Adrenal gland (tissue), 12 donors: ENCODE data around the gene DUS3L. TPM values are rescaled to one million over a fixed set of nuclear protein-coding genes. Genes with fewer than 3 reads are reported as not detected.

Experiments used
- DNase-seq, 7 donors: peaks; one replicate each; pipeline ENCODE4 v3.0.0-alpha.2; 2019 to 2020
- H3K27ac ChIP-seq, 5 donors: fragments of 200-600 bp; sonication (generic) in 4 of 5; 1 replicate in 3 of 5; 2 replicates in 2 of 5; pipeline versions ENCODE4 v1.5.1 to v1.8.0; 2016 to 2020; ENCODE audit warnings: mild to moderate bottlenecking in 1 of 5
- H3K27me3 ChIP-seq: fragments of 200-600 bp; 2 replicates; pipeline ENCODE4 v1.8.0; 2021
- H3K36me3 ChIP-seq, 2 donors: fragments of 200-600 bp; replicated peaks in 1 of 2; 1 replicate in 1 of 2; 2 replicates in 1 of 2; pipeline versions ENCODE4 v1.5.1 to v1.8.0; 2018 to 2022
- H3K4me1 ChIP-seq, 2 donors: fragments of 200-600 bp; replicated peaks in 1 of 2; 1 replicate in 1 of 2; 2 replicates in 1 of 2; pipeline versions ENCODE4 v1.5.1 to v1.8.0; 2018 to 2021
- H3K4me3 ChIP-seq, 4 donors: fragments of 200-600 bp; sonication (generic) in 3 of 4; one replicate each; pipeline ENCODE4 v1.5.1; 2016 to 2018
- H3K9me3 ChIP-seq, 3 donors: fragments of 200-600 bp; sonication (generic) in 1 of 3; replicated peaks in 1 of 3; 1 replicate in 2 of 3; 2 replicates in 1 of 3; pipeline versions ENCODE4 v1.5.1 to v1.8.0; 2016 to 2021
- CTCF ChIP-seq, 6 experiments: fragments of 450-650 bp in 4 of 6; fragments of 200-600 bp in 2 of 6; sonication (generic) in 1 of 6; IDR thresholded peaks; 1 replicate in 5 of 6; 2 replicates in 1 of 6; pipeline versions ENCODE4 v1.5.1 to v1.8.0; 2016 to 2021; ENCODE audit warnings: antibody characterized with exemption in 6 of 6, mild to moderate bottlenecking in 2 of 6, moderate library complexity in 1 of 6
- POLR2A ChIP-seq, 2 donors: fragments of 450-650 bp; IDR thresholded peaks; one replicate each; pipeline ENCODE4 v1.6.1; 2017; ENCODE audit warnings: antibody characterized with exemption in 2 of 2, mild to moderate bottlenecking in 2 of 2, moderate library complexity in 1 of 2
- WGBS, 4 donors: extraction: QIAGEN DNeasy Blood & Tissue Kit in 2 of 4; methylation state at CpG; one replicate each; pipeline versions ENCODE4 v1.1.5 to v1.1.7; 2013 to 2017; 5-methylcytosine and 5-hydroxymethylcytosine counted together
- intact Hi-C, 2 donors: fragments of 100-400 bp; cut with DNase I; formaldehyde crosslinking; loops; one replicate each; pipeline versions ENCODE4 v1.14.1 to v1.15.0; 2022 to 2023
- polyA plus RNA-seq, 3 donors: library from polyadenylated mRNA; stranded (reverse); fragments of 200-250 nt in 2 of 3; fragments of 350-450 nt in 1 of 3; fragmentation: Illumina TruSeq in 1 of 3; extraction: RNeasy Lipid Tissue Mini Kit (QIAGEN cat#74804) in 1 of 3; gene quantifications; one replicate each; pipeline ENCODE4 v1.2.3, GENCODE V29; 2013 to 2014
- total RNA-seq, 9 donors: library from RNA; depleted of rRNA in 4 of 9; stranded (reverse); fragments of >200 nt in 4 of 9; fragments of 120-200 nt in 1 of 9; fragmentation: NEBNext Ultra II Directional in 1 of 9; extraction: Animal tissue kit (Norgen Biotek cat#: 25700) in 1 of 9; gene quantifications; one replicate each; pipeline versions ENCODE4 v1.1.0 to v1.2.4, GENCODE V29; 2013 to 2023
- donor health status: healthy with polysubstance abuse.
- donor health status: Bipolar disorder and iron deficiency.
- donor health status: DM: yes; HTN: yes; CAD: no.
- donor health status: DM: no; HTN: no; CAD: no.
- donor health status: DM: no; HTN: no; CAD: no.
- donor health status: DM: yes; HTN: yes; CAD: no.

DUS3L gene
- total and polyA plus RNA-seq, 12 donors: 10.9 to 142 (median 31.5) TPM

GRCh38 chr19:5789351-5789761, 1.6 kb downstream of the DUS3L start:
- Histone ChIP-seq H3K9me3 (no peaks in the 10 kb centered on the region), H3K4me1 (peaks cover 6 to 8% of the 10 kb centered on the region in 2 donors), H3K4me3 (no peak overlapping the region), H3K36me3 (peaks cover 0 to 56% of the 10 kb centered on the region in 2 donors), H3K27ac (no peak overlapping the region), H3K27me3 (no peaks in the 10 kb centered on the region)
- no peak for TF ChIP-seq CTCF (IDR thresholded peaks at IDR 0.05)
- no peak for TF ChIP-seq POLR2A (IDR thresholded peaks at IDR 0.05)
- no peak for DNase-seq
- 93 to 95% (median 95%) methylated on average over 21 to 39 of the region's 39 CpGs for WGBS, 4 donors
- intact Hi-C loops: no loop called here

GRCh38 chr19:5788422-5788821, 2.5 kb downstream of the DUS3L start:
- H3K4me3 ChIP-seq: no peak overlapping the region
- no peaks in the 10 kb centered on the region for H3K9me3 ChIP-seq
- intact Hi-C loops: no loop called here
- H3K36me3 ChIP-seq: peaks cover 0 to 56% of the 10 kb centered on the region in 2 donors
- H3K27me3 ChIP-seq: no peaks in the 10 kb centered on the region
- DNase-seq: no peak
- no peak for TF ChIP-seq POLR2A (IDR thresholded peaks at IDR 0.05)
- no peak for TF ChIP-seq CTCF (IDR thresholded peaks at IDR 0.05)
- WGBS, 4 donors: 87 to 96% (median 93%) methylated on average over 5 of the region's 5 CpGs
- no peak overlapping the region for H3K27ac ChIP-seq
- peaks cover 6 to 8% of the 10 kb centered on the region in 2 donors for H3K4me1 ChIP-seq

DNA sequence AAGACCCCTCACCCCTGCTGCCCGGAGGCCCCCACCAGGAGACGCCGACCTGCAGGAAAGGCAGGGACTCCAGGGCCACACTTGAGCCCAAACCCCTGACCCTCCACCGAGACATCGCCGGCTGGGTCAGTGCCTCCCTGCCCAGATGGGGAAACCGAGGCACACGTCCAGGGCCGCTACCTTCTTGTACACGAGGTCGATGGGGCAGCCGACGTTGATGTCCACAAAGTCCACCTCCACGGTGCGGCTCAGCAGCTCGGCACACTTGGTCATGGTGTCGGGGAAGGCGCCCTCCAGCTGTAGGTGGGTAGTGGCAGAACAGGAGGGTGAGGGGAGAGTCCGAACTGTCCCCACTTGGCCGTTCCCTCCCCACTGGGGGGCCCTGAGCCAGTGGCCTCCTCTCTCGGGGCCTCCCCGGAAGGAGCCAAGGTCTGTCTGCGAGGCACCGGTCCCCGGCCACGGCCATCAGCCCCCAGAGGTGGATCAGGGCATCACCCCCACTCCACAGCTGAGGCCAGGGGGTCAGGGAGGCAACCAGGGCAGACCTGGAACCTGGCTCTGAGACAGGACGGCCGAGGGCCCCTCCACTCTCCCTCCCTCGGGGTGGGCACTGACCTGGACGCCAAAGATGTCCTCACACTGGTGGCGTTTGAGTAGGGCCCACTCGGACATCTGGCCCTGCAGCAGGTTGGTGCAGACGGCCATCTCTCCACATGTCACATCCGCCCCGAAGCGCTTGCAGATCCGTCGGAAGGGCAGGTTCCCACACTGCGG, 3.4 kb downstream of the DUS3L start:
- intact Hi-C loops: no loop called here
- no peaks in the 10 kb centered on the region for H3K9me3 ChIP-seq
- 84 to 96% (median 86%) methylated on average over 11 to 39 of the region's 39 CpGs for WGBS, 4 donors
- H3K27me3 ChIP-seq: no peaks in the 10 kb centered on the region
- peaks cover 0 to 56% of the 10 kb centered on the region in 2 donors for H3K36me3 ChIP-seq
- H3K4me1 ChIP-seq: peaks cover 6 to 8% of the 10 kb centered on the region in 2 donors
- H3K4me3 ChIP-seq: no peak overlapping the region
- no peak for TF ChIP-seq CTCF (IDR thresholded peaks at IDR 0.05)
- TF ChIP-seq POLR2A (IDR thresholded peaks at IDR 0.05): no peak
- no peak overlapping the region for H3K27ac ChIP-seq
- DNase-seq: no peak

DNA sequence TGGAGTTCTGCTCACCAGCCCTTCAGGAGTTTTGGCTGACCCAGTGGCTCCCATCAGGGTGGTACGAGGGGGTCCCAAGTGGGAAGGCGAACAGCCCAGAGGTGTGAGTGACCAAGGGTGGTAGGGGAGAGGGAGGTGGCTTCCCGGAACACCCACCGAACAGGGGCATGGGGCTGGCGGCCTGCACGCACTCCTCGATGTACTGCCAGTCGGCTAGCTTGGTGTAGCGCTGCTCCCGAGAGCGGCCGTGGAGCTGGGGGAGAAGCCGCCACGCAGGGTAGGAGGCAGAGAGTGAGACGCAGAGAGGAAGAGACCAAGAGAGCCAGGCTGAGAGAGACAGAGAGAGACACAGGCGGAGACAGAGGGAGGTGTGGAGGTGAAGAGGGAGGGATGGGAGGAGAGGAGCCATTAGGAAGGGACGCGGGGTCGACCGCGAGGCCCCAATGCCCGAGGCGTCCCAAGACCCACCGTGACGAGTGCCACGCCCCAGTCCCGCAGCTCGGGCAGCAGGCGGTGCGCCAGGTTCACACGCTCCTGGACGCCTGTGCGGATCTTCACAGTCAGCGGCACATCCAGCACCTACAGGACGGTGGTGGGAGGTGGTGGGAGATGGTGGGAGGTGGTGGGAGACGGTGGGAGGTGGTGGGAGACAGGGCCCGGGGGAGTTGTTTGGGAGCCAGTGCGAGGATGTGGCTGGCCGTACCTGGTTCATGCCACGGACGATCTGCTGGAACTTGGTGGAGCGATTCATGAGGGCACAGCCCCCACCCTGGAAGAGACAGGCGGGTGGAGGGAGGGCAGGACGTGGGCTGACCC, 4.2 kb downstream of the DUS3L start:
- H3K4me3 ChIP-seq: no peak overlapping the region
- H3K36me3 ChIP-seq: peaks cover 0 to 56% of the 10 kb centered on the region in 2 donors
- H3K27ac ChIP-seq: no peak overlapping the region
- peaks cover 6 to 8% of the 10 kb centered on the region in 2 donors for H3K4me1 ChIP-seq
- intact Hi-C loops: no loop called here
- no peaks in the 10 kb centered on the region for H3K27me3 ChIP-seq
- no peaks in the 10 kb centered on the region for H3K9me3 ChIP-seq
- no peak for DNase-seq
- 88 to 91% (median 90%) methylated on average over 38 to 44 of the region's 44 CpGs for WGBS, 4 donors
- no peak for TF ChIP-seq POLR2A (IDR thresholded peaks at IDR 0.05)
- TF ChIP-seq CTCF (IDR thresholded peaks at IDR 0.05): no peak
